Neural progenitor cell (in vitro differentiated cells): ENCODE data around the gene ASB13.

ENCODE experiments used
- EZH2 ChIP-seq: fragments of 200-600 bp; sonication (generic); IDR thresholded peaks from 2 replicates; pipeline ENCODE4 v1.6.1; 2017; ENCODE audit warnings: antibody characterized with exemption, mild to moderate bottlenecking, moderate library complexity
- TF ChIP-seq, protein P1 (sequence below): fragments of 200-600 bp; sonication (generic); IDR thresholded peaks from 2 replicates; pipeline ENCODE4 v1.5.1; 2017; ENCODE audit warnings: antibody characterized with exemption, mild to moderate bottlenecking

DNA sequence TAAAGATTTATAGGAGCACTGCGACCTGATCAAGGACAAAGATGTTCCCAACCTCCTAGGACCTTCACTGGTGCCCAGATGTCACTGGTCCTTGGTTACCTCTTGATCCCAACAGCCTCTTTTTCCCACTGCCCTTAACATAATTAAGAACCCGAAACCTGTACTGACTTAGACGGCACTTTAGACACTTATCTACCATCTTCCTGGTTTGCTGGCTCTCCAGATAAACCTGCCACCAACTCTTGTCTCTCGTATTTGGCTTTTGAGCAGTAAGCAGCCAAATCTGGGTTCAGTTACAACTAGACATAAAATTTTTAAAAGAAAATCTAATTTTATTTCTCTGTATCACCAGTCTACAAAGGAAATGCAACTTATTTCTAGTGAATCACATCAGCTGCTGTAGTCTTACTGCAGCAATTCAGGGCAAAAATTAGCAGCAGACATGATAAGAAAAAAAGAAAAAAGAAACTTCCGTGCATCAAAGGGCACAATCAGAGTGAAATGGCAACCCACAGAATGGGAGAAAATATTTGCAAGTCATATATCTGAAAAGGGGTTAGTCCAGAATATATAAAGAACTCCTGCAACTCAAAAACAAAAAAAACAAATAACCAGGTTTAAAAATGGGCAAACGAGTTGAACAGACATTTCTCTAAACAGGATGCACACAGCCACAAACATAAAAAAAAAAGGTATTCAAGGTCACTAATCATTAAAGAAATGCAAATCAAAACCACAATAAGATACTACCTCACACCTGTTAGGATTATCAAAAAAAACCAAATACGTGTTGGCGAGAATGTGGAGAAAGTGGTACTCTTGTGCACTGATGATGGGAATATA is 9.4 kb downstream of the ASB13 start:
- TF ChIP-seq, protein P1, sequence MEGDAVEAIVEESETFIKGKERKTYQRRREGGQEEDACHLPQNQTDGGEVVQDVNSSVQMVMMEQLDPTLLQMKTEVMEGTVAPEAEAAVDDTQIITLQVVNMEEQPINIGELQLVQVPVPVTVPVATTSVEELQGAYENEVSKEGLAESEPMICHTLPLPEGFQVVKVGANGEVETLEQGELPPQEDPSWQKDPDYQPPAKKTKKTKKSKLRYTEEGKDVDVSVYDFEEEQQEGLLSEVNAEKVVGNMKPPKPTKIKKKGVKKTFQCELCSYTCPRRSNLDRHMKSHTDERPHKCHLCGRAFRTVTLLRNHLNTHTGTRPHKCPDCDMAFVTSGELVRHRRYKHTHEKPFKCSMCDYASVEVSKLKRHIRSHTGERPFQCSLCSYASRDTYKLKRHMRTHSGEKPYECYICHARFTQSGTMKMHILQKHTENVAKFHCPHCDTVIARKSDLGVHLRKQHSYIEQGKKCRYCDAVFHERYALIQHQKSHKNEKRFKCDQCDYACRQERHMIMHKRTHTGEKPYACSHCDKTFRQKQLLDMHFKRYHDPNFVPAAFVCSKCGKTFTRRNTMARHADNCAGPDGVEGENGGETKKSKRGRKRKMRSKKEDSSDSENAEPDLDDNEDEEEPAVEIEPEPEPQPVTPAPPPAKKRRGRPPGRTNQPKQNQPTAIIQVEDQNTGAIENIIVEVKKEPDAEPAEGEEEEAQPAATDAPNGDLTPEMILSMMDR: no peak
- TF ChIP-seq EZH2: no peak
